K562 (cell line): ENCODE data around the gene FERMT3. TPM values are rescaled to one million over a fixed set of nuclear protein-coding genes. Genes with fewer than 3 reads are reported as not detected.

Source experiments
- CBFA2T3 ChIP-seq: fragments of 450-650 bp; IDR thresholded peaks from 2 replicates; pipeline ENCODE4 v1.6.1; 2017
- CCAR2 ChIP-seq: fragments of 200-400 bp; formaldehyde crosslinking; IDR thresholded peaks from 2 replicates; pipeline ENCODE4 v1.6.1; 2017; ENCODE audit warnings: mild to moderate bottlenecking, low read depth, low read length
- CHD1 ChIP-seq: fragments of 200-600 bp; sonication (generic); IDR thresholded peaks from one replicate; pipeline ENCODE4 v1.6.1; 2012; ENCODE audit warnings: mild to moderate bottlenecking, moderate library complexity, low read length, inconsistent platforms
- EP400 ChIP-seq: fragments of 450-650 bp; IDR thresholded peaks from 2 replicates; pipeline ENCODE4 v1.6.1; 2017; ENCODE audit warnings: antibody characterized with exemption, mild to moderate bottlenecking, moderate library complexity
- FUS ChIP-seq: fragments of 200-400 bp; formaldehyde crosslinking; optimal IDR thresholded peaks from 2 replicates; pipeline ENCODE3; 2017; ENCODE audit warnings: low read depth, low read length
- GTF2E2 ChIP-seq: fragments of 200-800 bp; sonication (Bioruptor generic); IDR thresholded peaks from 2 replicates; pipeline ENCODE4 v1.6.1; 2016; ENCODE audit warnings: missing genetic modification characterization, missing compliant biosample characterization
- HNRNPL ChIP-seq: fragments of 200-400 bp; formaldehyde crosslinking; IDR thresholded peaks from 2 replicates; pipeline ENCODE4 v1.6.1; 2017; ENCODE audit warnings: low read depth, mild to moderate bottlenecking, low read length
- HNRNPUL1 ChIP-seq: fragments of 200-400 bp; formaldehyde crosslinking; IDR thresholded peaks from 2 replicates; pipeline ENCODE4 v1.6.1; 2017; ENCODE audit warnings: low read length
- JUNB ChIP-seq: fragments of 450-650 bp; formaldehyde crosslinking; conservative IDR thresholded peaks from 2 replicates; pipeline ENCODE4 v1.4.0; 2020; ENCODE audit warnings: mild to moderate bottlenecking
- MBD2 ChIP-seq: sonication (generic); IDR thresholded peaks from 2 replicates; pipeline ENCODE4 v1.6.1; 2016; ENCODE audit warnings: low read depth, borderline replicate concordance
- NFIX ChIP-seq: fragments of 250-450 bp; sonication (Bioruptor Pico); IDR thresholded peaks from 2 replicates; pipeline ENCODE4 v1.4.0; 2020; ENCODE audit warnings: low read depth, mild to moderate bottlenecking, moderate library complexity
- NR1H2 ChIP-seq: sonication (generic); formaldehyde crosslinking; IDR thresholded peaks from 2 replicates; pipeline ENCODE4 v1.4.0; 2020; ENCODE audit warnings: mild to moderate bottlenecking, missing genetic modification reagents
- PPARD ChIP-seq: fragments of 250-450 bp; sonication (Bioruptor Pico); IDR thresholded peaks from 2 replicates; pipeline ENCODE4 v1.8.0; 2022; ENCODE audit warnings: inconsistent platforms, mild to moderate bottlenecking, moderate library complexity
- PREB ChIP-seq: sonication (generic); formaldehyde crosslinking; IDR thresholded peaks from 2 replicates; pipeline ENCODE4 v1.8.1; 2023; ENCODE audit warnings: mild to moderate bottlenecking, missing genetic modification reagents
- SRSF9 ChIP-seq: fragments of 200-400 bp; formaldehyde crosslinking; IDR thresholded peaks from 2 replicates; pipeline ENCODE4 v1.6.1; 2017; ENCODE audit warnings: low read depth, low read length, borderline replicate concordance
- ZBTB2 ChIP-seq: fragments of 450-650 bp; IDR thresholded peaks from 2 replicates; pipeline ENCODE4 v1.6.1; 2016; ENCODE audit warnings: antibody characterized with exemption
- ZEB2 ChIP-seq: fragments of 450-650 bp; IDR thresholded peaks from 2 replicates; pipeline ENCODE4 v1.6.1; 2016
- ZNF407 ChIP-seq: fragments of 450-650 bp; IDR thresholded peaks from 2 replicates; pipeline ENCODE4 v1.6.1; 2016; ENCODE audit warnings: low read depth
- ZNF668 ChIP-seq: fragments of 250-450 bp; sonication (Bioruptor Pico); IDR thresholded peaks from 2 replicates; pipeline ENCODE4 v1.8.0; 2022; ENCODE audit warnings: mild to moderate bottlenecking, inconsistent platforms
- ZNF785 ChIP-seq: fragments of 250-450 bp; sonication (Bioruptor Pico); IDR thresholded peaks from 2 replicates; pipeline ENCODE4 v1.4.0; 2020; ENCODE audit warnings: mild to moderate bottlenecking
- polyA plus RNA-seq, 8 experiments: library from polyadenylated mRNA; depleted of rRNA in 4 of 8; stranded (reverse) in 5 of 8; unstranded in 3 of 8; fragments of >200 nt; fragmentation: Nextera tagmentation in 2 of 8; fragmentation: Illumina TruSeq in 1 of 8; extraction: Ambion mirVana in 2 of 8; extraction: Trizol in 1 of 8; gene quantifications; 2 replicates each; pipeline versions ENCODE4 v1.2.1 to v1.2.3, GENCODE V29; 2011 to 2014; ENCODE audit warnings: inconsistent platforms in 1 of 8, missing spikeins in 1 of 8
- total RNA-seq, 7 experiments: library from RNA; depleted of rRNA in 6 of 7; stranded (reverse); fragments of >200 nt in 6 of 7; fragmentation: Illumina TruSeq in 2 of 7; extraction: Trizol in 2 of 7; gene quantifications; 2 replicates each; pipeline versions ENCODE4 v1.2.1 to v1.2.3, GENCODE V29; 2011 to 2021; ENCODE audit warnings: low replicate concordance in 1 of 7
- TF ChIP-seq, protein P1 (sequence below): fragments of 250-450 bp; sonication (Bioruptor Pico); IDR thresholded peaks from 2 replicates; pipeline ENCODE4 v1.9.0; 2021; ENCODE audit warnings: mild to moderate bottlenecking

Gene FERMT3
- total and polyA plus RNA-seq, 9 of the 15 experiments (the other 6 are each of a cell fraction or from before 2014, with no cell fraction given), result 3.2 to 275 (median 79.7) TPM

GRCh38 chr11:64185175-64185692 is 21.3 kb upstream of the FERMT3 start (continued):
- TF ChIP-seq ZNF407 (no peak), ZEB2 (no peak), PREB (CRISPR knock-in tag) (no peak), JUNB (CRISPR knock-in tag) (no peak), GTF2E2 (tag) (peak; percentile 87), SRSF9 (no peak), ZNF668 (no peak), MBD2 (no peak), CHD1 (peak; percentile 62), EP400 (peak; percentile 96; the same call in 1 of the 2 replicates), ZBTB2 (no peak), FUS (no peak), HNRNPL (no peak; the same call in 1 of the 2 replicates), PPARD (CRISPR knock-in tag) (no peak), HNRNPUL1 (no peak), CBFA2T3 (no peak), NFIX (CRISPR knock-in tag) (no peak), CCAR2 (no peak), ZNF785 (CRISPR knock-in tag) (no peak), NR1H2 (CRISPR knock-in tag) (no peak)
- TF ChIP-seq, protein P1, sequence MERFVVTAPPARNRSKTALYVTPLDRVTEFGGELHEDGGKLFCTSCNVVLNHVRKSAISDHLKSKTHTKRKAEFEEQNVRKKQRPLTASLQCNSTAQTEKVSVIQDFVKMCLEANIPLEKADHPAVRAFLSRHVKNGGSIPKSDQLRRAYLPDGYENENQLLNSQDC (CRISPR knock-in tag), result 0 out of 2 replicates have a peak, but pooled peaks have one; percentile 57
